H1 (cell line): ENCODE data around the gene IDE. TPM values are rescaled to one million over a fixed set of nuclear protein-coding genes. Genes with fewer than 3 reads are reported as not detected.

Experiments
- EGR1 ChIP-seq: IDR thresholded peaks from 2 replicates; pipeline ENCODE4 v1.6.1; 2011; ENCODE audit warnings: low read depth, low read length, borderline replicate concordance
- EZH2 ChIP-seq: fragments of 200-600 bp; sonication (generic); IDR thresholded peaks from 2 replicates; pipeline ENCODE4 v1.7.1; 2012; ENCODE audit warnings: low read depth, mild to moderate bottlenecking, moderate library complexity, low read length, inconsistent platforms; ENCODE audit not compliant: severe bottlenecking
- KDM4A ChIP-seq: IDR thresholded peaks from one replicate; pipeline ENCODE4 v1.7.1; 2012; ENCODE audit warnings: low read depth, mild to moderate bottlenecking, moderate library complexity, low read length, inconsistent platforms; ENCODE audit not compliant: severe bottlenecking
- polyA plus RNA-seq, 7 experiments: library from polyadenylated mRNA; depleted of rRNA in 3 of 7; stranded (reverse) in 5 of 7; unstranded in 2 of 7; fragments of >200 nt in 5 of 7; fragments of 200-250 nt in 2 of 7; gene quantifications; 1 replicate in 5 of 7; 2 replicates in 1 of 7; 4 replicates in 1 of 7; pipeline versions ENCODE4 v1.2.1 to v1.2.3, GENCODE V29; 2011 to 2013; ENCODE audit warnings: missing spikeins in 2 of 7, mixed read lengths in 2 of 7
- total RNA-seq: library from RNA; stranded (reverse); fragmentation: NEBNext Ultra II Directional; extraction: Animal tissue kit (Norgen Biotek cat#: 25700); gene quantifications from 2 replicates; pipeline ENCODE4 v1.2.1, GENCODE V29; 2021

Gene IDE
- total and polyA plus RNA-seq, 2 of the 8 experiments (the other 6 are each of a cell fraction or from before 2014, with no cell fraction given), result 12.7 to 52.7 TPM

DNA sequence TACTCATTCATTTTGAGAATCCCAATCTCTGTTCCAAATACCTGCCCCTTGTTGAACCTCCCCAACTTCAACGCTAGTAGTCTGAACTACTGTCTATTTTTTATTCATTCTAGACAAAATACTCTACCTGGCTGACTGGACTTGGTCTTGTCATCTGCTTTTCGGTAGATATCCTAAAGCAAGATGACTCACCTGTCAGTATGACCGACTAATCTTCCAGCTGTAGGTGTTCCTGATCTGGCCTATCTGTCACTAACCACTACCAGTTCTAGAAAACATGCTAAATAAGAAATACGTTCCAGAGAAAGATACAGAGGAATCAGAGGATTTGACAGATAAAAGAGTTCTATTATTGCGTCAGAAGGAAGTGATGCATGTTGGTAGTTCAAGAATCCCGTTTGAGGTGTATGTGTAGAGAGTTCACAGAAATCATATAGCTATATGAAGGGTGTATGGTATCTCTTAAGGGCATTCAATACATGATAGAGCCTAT, 81.1 kb downstream of the IDE start (continued):
- TF ChIP-seq EZH2 (no peak), KDM4A (no peak), EGR1 (no peak)
